Osteoblast (primary cell): ENCODE results near the gene COLGALT1. TPM values are rescaled to one million over a fixed set of nuclear protein-coding genes. Genes with fewer than 3 reads are reported as not detected.

Experiments used
- DNase-seq: peaks from one replicate; pipeline ENCODE4 v3.0.0; 2011; ENCODE audit warnings: low spot score, mixed read lengths; ENCODE audit not compliant: insufficient read length; ENCODE audit errors: missing footprints
- H2AFZ ChIP-seq: 2 replicates; pipeline ENCODE4 v1.6.0; 2011; ENCODE audit warnings: mild to moderate bottlenecking, low read length
- H3K27ac ChIP-seq: 2 replicates; pipeline ENCODE4 v1.5.1; 2011; ENCODE audit warnings: mild to moderate bottlenecking, low read depth, low read length, moderate library complexity
- H3K27me3 ChIP-seq: 2 replicates; pipeline ENCODE4 v1.6.0; 2012; ENCODE audit warnings: mild to moderate bottlenecking, control low read depth, inconsistent platforms, low read length, moderate library complexity; ENCODE audit not compliant: insufficient read depth
- H3K36me3 ChIP-seq: 2 replicates; pipeline ENCODE4 v1.5.1; 2011; ENCODE audit warnings: mild to moderate bottlenecking, low read length, control low read depth, moderate library complexity; ENCODE audit not compliant: insufficient read depth
- H3K4me1 ChIP-seq: 2 replicates; pipeline ENCODE4 v1.5.1; 2011; ENCODE audit warnings: mild to moderate bottlenecking, low read length, control low read depth, moderate library complexity; ENCODE audit not compliant: insufficient read depth
- H3K4me2 ChIP-seq: 2 replicates; pipeline ENCODE4 v1.6.0; 2011; ENCODE audit warnings: mild to moderate bottlenecking, low read length; ENCODE audit not compliant: insufficient read depth
- H3K4me3 ChIP-seq: fragments of 200-600 bp; sonication (generic); 3 replicates; pipeline ENCODE4 v1.5.1; 2012; ENCODE audit warnings: mild to moderate bottlenecking, low read length, inconsistent platforms; ENCODE audit not compliant: insufficient read depth
- H3K79me2 ChIP-seq: 2 replicates; pipeline ENCODE4 v1.6.0; 2012; ENCODE audit warnings: mild to moderate bottlenecking, low read length, control low read depth, inconsistent platforms; ENCODE audit not compliant: insufficient read depth
- H3K9me3 ChIP-seq: 2 replicates; pipeline ENCODE4 v1.5.1; 2011; ENCODE audit warnings: low read depth, low read length, control low read depth
- H4K20me1 ChIP-seq: 2 replicates; pipeline ENCODE4 v1.6.0; 2012; ENCODE audit warnings: mild to moderate bottlenecking, low read length, control low read depth; ENCODE audit not compliant: insufficient read depth
- CTCF ChIP-seq: IDR thresholded peaks from 2 replicates; pipeline ENCODE4 v1.5.1; 2011; ENCODE audit warnings: mild to moderate bottlenecking, low read depth, low read length, moderate library complexity; ENCODE audit errors: extremely low read depth
- total RNA-seq: library from RNA; depleted of rRNA; stranded (reverse); fragments of >200 nt; gene quantifications from 2 replicates; pipeline ENCODE4 v1.2.3, GENCODE V29; 2012

The COLGALT1 gene
- total RNA-seq, 1 donor, result 108 TPM

GRCh38 chr19:17632577-17632976 is 77.1 kb downstream of the COLGALT1 start:
- no peak for DNase-seq
- H3K4me2 ChIP-seq, result no peak overlapping the region
- H2AFZ ChIP-seq, result no peak overlapping the region
- no peak overlapping the region for H3K4me3 ChIP-seq
- H4K20me1 ChIP-seq, result no peaks in the 10 kb centered on the region
- TF ChIP-seq CTCF, result no peak
- no peaks in the 10 kb centered on the region for H3K4me1 ChIP-seq
- H3K79me2 ChIP-seq, result no peaks in the 10 kb centered on the region
- H3K9me3 ChIP-seq, result no peaks in the 10 kb centered on the region
- H3K36me3 ChIP-seq, result no peaks in the 10 kb centered on the region
- no peaks in the 10 kb centered on the region for H3K27me3 ChIP-seq
- H3K27ac ChIP-seq, result no peak overlapping the region

Other genes with a start within 250 kb of the COLGALT1 start
- 21.8 and 40.5 TPM in 2 replicates for gene MRPL34, start 249.8 kb upstream of the COLGALT1 start, total RNA-seq
- gene DDA1, start 246.1 kb upstream of the COLGALT1 start, total RNA-seq, result 8.5 and 11.6 TPM in 2 replicates
- gene ANO8, start 220.8 kb upstream of the COLGALT1 start, total RNA-seq, result 5.1 and 7.4 TPM in 2 replicates
- 10.9 and 14.7 TPM in 2 replicates for gene GTPBP3, start 218.1 kb upstream of the COLGALT1 start, total RNA-seq
- gene PLVAP, start 178.3 kb upstream of the COLGALT1 start, total RNA-seq, result not detected in 2 replicates
- not detected in 2 replicates for gene CCDC194, start 161.5 kb upstream of the COLGALT1 start, total RNA-seq
- 10.1 and 13.8 TPM in 2 replicates for gene BST2, start 150.0 kb upstream of the COLGALT1 start, total RNA-seq
- gene MVB12A, start 135.6 kb upstream of the COLGALT1 start, total RNA-seq, result 41.3 and 50.7 TPM in 2 replicates
- not detected in 2 replicates for gene TMEM221, start 107.0 kb upstream of the COLGALT1 start, total RNA-seq
- not detected in 2 replicates for gene NXNL1, start 94.7 kb upstream of the COLGALT1 start, total RNA-seq
- 47.4 and 64.4 TPM in 2 replicates for gene SLC27A1, start 85.1 kb upstream of the COLGALT1 start, total RNA-seq
- 84.6 and 98.1 TPM in 2 replicates for gene PGLS, start 44.0 kb upstream of the COLGALT1 start, total RNA-seq
- gene UNC13A, start 132.7 kb downstream of the COLGALT1 start, total RNA-seq, result under 0.01 TPM in 2 replicates
- 15.2 and 16.5 TPM in 2 replicates for gene MAP1S, start 163.8 kb downstream of the COLGALT1 start, total RNA-seq
- 0.72 TPM in 1 of 2 replicates, not detected in the other for gene FCHO1, start 195.8 kb downstream of the COLGALT1 start, total RNA-seq
- not detected in 2 replicates for gene B3GNT3, start 239.5 kb downstream of the COLGALT1 start, total RNA-seq